Measurements from ENCODE around the gene KRT33A.

Gene KRT33A

GRCh38 chr17:41331606-41332005, 19.0 kb downstream of the KRT33A start:
- no peak for DNase-seq (ENCODE audit: extremely low read depth in 1 of 2, low read depth in 1 of 2)

- DNase-seq (ENCODE audit: extremely low read depth in 1 of 2, low read depth in 1 of 2): no peak
Observed at GRCh38 chr17:41329279-41329948, 21.2 kb downstream of the KRT33A start.

- no peak for DNase-seq (ENCODE audit: extremely low read depth in 1 of 2, low read depth in 1 of 2)
Observed at GRCh38 chr17:41328207-41328606, 22.4 kb downstream of the KRT33A start.

GRCh38 chr17:41327411-41328120, 23.1 kb downstream of the KRT33A start:
- no peak for DNase-seq (ENCODE audit: extremely low read depth in 1 of 2, low read depth in 1 of 2)

GRCh38 chr17:41326173-41327145, 24.2 kb downstream of the KRT33A start:
- no peak for DNase-seq (ENCODE audit: extremely low read depth in 1 of 2, low read depth in 1 of 2)

DNA sequence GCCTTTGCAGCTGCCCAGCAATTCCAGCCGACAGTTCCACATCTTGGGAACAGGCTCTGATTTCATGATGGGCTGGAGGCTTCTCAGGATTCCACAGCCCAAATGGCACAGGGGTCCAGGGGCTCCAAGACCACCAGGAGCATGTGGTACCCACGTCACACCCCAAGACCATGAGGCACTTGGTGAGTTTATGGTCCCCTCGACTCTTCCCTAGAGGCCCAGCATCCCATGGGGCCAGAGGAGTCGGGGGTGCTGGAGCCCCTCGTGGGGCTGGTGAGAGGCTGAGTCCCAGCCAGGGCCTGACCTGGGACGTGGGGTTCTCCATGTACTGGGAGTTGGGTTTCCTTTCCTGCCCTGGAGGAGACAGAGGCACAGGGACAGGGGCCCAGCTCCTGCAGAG, 25.0 kb downstream of the KRT33A start:
- no peak for DNase-seq (ENCODE audit: extremely low read depth in 1 of 2, low read depth in 1 of 2)

DNA sequence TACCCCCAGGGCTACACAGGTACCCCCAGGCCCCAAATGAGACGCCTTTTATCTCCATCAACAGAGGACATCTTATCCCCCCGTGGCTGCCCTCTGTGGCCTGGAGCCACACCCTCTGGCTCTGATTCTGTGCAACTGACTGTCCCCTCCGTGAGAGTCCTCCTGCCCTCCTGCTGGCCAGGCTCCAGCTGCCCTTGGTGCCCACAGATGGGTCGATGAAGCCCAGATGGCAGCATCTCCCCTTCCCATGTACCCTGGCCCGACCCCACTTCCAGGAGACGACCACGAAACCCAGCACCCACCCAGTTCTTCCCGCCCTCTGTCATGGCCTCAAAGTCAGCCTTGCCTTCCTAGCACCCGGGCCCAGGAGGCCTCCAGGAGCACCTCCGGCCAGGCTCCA, 25.5 kb downstream of the KRT33A start:
- no peak for DNase-seq (ENCODE audit: extremely low read depth in 1 of 2, low read depth in 1 of 2)

DNA sequence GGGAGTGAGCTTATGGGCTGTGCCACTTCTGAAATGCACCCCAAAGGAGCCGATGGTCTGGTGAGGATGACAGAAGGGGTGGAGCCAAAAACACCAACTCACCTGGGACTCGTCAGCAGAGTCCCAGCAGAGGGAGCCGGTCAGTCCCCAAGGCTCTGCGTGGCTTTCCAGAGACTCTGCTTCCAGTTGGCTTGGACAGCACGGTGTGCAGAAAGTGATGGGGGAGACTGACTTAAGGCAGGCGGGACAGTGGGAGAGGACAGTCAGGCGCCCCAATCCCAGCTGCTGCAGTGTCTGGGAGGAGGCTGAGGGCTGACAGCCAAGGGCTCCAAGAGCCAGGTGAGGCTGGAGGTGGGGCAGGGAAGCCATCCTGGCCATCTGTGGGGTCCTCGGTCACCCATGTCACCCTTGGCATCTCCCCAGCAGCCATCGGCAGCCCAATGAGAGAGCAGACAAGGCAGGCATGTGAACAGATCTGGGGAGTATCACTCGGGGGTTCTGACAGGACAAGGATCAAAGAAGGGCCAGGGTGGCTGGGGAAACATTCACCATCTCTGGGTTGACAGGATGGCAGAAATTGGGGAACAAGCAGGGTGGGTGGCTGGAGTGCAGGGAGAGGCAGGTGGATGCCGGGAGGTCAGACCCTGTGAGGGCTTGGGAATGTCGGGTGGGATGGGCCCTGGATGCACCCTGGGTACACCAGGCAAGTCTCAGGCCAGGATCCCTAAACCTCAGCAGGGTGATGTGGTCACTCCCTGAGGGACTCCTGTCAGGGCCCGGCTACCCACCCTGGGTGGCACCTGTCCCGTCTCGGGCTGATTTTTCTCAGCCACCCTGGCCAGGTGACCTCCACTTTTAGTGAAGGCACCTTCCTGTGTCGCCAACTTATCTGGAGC, 26.2 kb downstream of the KRT33A start:
- no peak for DNase-seq (ENCODE audit: extremely low read depth in 1 of 2, low read depth in 1 of 2)

DNA sequence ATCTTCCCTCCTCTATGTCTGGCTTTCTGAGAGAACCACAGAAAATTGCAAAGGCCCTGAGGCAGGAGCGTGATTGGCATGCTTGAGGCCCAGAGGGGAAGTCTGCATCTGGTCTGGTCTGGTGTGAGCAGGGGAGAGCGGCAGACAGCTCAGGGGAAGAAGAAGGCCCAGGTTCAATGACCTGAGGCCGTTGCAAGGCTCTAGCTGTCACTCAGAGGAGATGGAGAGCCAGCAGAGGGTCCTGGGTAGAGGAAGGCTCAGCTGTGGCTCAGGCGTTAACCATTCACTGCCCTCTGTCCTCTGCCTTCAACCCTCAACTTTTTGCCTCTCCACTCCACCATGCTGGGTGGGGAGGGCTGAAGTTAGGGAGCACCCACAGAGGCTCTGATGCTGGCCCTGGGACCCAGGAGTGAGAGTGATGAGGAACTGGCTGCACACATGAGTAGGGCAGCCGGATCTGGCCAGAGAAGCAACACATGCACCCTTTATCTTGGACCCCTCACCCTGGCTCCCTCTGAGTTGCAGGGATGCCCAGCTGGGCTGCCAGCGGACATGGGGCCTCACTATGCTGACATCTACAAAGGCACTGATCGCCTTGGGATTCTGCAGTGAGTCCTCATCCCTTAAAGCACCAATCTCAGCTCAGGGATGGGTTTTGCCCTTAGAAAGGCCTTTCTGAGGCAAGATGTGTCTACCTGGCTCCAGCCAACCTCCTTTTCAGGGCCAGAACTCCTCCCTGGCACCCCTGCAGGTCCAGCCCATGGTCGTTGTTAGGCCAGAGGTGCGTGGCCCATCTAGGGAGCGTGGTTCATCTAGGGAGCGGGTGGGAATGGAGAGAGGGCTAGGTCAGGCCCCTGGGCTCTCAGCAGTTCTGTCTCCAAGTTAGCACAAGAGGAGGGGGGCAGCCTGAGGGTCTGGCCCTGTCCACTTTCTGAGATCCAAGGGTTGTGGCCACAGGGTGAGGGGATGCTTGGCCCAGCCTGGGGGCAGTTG, 27.4 kb downstream of the KRT33A start:
- DNase-seq (ENCODE audit: extremely low read depth in 1 of 2, low read depth in 1 of 2): no peak

GRCh38 chr17:41322094-41322902, 28.3 kb downstream of the KRT33A start:
- no peak for DNase-seq (ENCODE audit: extremely low read depth in 1 of 2, low read depth in 1 of 2)

DNA sequence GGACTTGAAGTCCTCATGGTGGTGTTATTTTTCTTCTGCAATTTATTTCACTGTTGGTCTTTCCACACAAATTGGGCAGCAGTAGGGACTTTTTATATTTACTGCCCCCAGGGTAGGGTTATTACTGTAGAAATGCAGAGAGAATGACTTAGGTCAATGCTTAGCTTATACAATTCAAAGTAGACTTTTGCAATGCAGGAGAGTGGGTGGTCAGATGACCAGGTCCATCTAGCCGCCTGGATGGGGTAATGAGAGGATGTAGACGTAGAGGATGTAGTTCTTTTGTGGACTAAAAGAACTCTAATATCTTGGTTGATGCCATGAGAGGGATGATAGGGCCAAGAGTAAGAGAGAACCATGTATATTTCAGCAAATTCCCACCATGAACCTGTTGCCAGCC, 32.4 kb downstream of the KRT33A start:
- DNase-seq (ENCODE audit: extremely low read depth in 1 of 2, low read depth in 1 of 2): no peak

DNA sequence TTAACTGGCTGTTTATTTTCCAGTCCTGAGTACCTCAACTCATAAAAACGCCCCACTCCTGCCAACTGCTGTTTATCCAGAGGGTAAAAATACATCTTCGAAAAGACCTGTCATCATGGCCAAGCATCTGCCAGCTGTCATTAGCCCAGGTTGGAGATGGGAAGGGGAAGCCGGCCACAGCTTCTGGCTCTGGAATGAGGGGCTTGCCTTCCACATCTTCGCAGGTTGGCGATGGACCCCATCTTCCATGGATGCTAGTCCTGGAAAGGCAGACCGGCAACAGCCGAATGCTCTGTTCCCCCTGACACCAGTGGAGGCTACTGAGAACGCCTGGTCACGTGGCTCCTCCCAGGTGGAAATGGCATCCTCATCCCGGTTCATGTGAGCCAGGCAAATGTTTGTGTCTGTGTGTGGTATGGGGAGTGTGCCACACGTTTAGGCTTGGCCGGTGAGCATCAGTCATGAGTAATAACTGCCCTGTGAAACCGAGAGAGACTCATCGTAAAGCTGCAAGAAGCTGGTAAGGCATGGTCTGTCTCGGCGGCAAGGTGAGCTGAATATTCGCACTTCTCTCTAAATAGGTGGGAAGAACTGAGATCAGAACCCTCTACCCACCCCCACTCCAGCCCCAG, 34.7 kb downstream of the KRT33A start:
- DNase-seq (ENCODE audit: extremely low read depth in 1 of 2, low read depth in 1 of 2): no peak

- no peak for DNase-seq (ENCODE audit: extremely low read depth in 1 of 2, low read depth in 1 of 2)
Observed at GRCh38 chr17:41315204-41315794, 35.3 kb downstream of the KRT33A start, which contains the start of gene KRTAP17-1. Gene KRTAP17-1, minus strand, starts transcription at chr17:41315710. Its CDS starts 60 bp downstream, at chr17:41315650.

GRCh38 chr17:41311111-41311510, 39.5 kb downstream of the KRT33A start:
- no peak for DNase-seq (ENCODE audit: extremely low read depth in 1 of 2, low read depth in 1 of 2)

GRCh38 chr17:41308918-41309359, 41.7 kb downstream of the KRT33A start, which contains the start of gene KRTAP16-1:
Gene KRTAP16-1, minus strand, starts transcription at chr17:41309309. Its CDS starts 56 bp downstream, at chr17:41309253.
- no peak for DNase-seq (ENCODE audit: extremely low read depth in 1 of 2, low read depth in 1 of 2)

DNA sequence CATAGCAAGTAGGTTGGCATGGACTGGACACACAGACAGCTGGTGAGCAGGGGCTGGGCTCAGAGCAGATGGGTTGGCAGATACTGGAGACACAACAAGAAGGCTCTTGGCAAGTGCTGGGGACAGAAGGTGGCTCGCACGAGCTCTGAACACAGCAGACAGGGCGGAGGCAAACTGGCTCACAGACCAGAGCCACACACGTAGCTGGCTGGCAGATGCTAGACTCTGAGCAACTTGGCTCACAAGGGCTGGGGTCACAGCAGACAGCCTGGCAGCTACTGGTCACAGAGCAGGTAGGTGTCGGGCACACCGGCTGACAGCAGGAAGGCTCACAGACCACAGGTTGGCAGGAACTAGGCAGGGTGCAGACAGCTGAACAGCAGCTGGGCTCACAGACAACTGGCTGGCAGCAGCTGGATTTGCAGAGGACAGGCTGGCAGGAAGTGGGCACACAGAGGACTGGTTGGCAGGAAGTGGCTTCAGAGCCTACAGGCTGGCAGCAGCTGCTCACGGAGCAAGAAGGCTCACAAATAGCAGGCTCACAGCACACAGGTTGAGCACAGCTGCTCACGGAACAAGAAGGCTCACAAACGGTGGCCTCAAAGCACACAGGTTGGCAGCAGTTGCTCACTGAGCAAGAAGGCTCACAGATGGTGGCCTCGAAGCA, 42.2 kb downstream of the KRT33A start:
- peak in 1 of 2 donors; percentile 41 for DNase-seq (ENCODE audit: extremely low read depth in 1 of 2, low read depth in 1 of 2)

GRCh38 chr17:41307647-41308046, 43.0 kb downstream of the KRT33A start:
- no peak for DNase-seq (ENCODE audit: extremely low read depth in 1 of 2, low read depth in 1 of 2)
